H1 (cell line): ENCODE data around the gene TRIM67. TPM values are rescaled to one million over a fixed set of nuclear protein-coding genes. Genes with fewer than 3 reads are reported as not detected.

Experiments used
- EZH2 ChIP-seq: fragments of 200-600 bp; sonication (generic); IDR thresholded peaks from 2 replicates; pipeline ENCODE4 v1.7.1; 2012; ENCODE audit warnings: low read depth, mild to moderate bottlenecking, moderate library complexity, low read length, inconsistent platforms; ENCODE audit not compliant: severe bottlenecking
- PHF8 ChIP-seq: fragments of 200-600 bp; sonication (generic); conservative IDR thresholded peaks from 2 replicates; pipeline ENCODE4 v1.7.1; 2012; ENCODE audit warnings: low read depth, mild to moderate bottlenecking, inconsistent platforms, low read length, moderate library complexity
- RAD21 ChIP-seq, 2 experiments: IDR thresholded peaks in 1 of 2; conservative IDR thresholded peaks in 1 of 2; 2 replicates each; pipeline ENCODE4 v1.6.1; 2011; ENCODE audit warnings: low read depth in 2 of 2, low read length in 2 of 2, improper control_type of control experiment in 1 of 2, inconsistent platforms in 1 of 2, mild to moderate bottlenecking in 1 of 2, moderate library complexity in 1 of 2
- RBBP5 ChIP-seq: IDR thresholded peaks from 2 replicates; pipeline ENCODE4 v1.7.1; 2012; ENCODE audit warnings: low read depth, mild to moderate bottlenecking, inconsistent platforms, low read length, moderate library complexity, borderline replicate concordance
- RFX5 ChIP-seq: IDR thresholded peaks from 2 replicates; pipeline ENCODE4 v1.6.1; 2011; ENCODE audit warnings: low read depth, low read length, improper control_type of control experiment, borderline replicate concordance
- RNF2 ChIP-seq: fragments of 200-900, 300-1000 bp; sonication (generic); IDR thresholded peaks from 2 replicates; pipeline ENCODE4 v1.7.1; 2016; ENCODE audit warnings: borderline replicate concordance, low read depth, mild to moderate bottlenecking, antibody characterized with exemption, low read length; ENCODE audit not compliant: poor library complexity, severe bottlenecking; ENCODE audit errors: missing control alignments
- polyA plus RNA-seq, 7 experiments: library from polyadenylated mRNA; depleted of rRNA in 3 of 7; stranded (reverse) in 5 of 7; unstranded in 2 of 7; fragments of >200 nt in 5 of 7; fragments of 200-250 nt in 2 of 7; gene quantifications; 1 replicate in 5 of 7; 2 replicates in 1 of 7; 4 replicates in 1 of 7; pipeline versions ENCODE4 v1.2.1 to v1.2.3, GENCODE V29; 2011 to 2013; ENCODE audit warnings: missing spikeins in 2 of 7, mixed read lengths in 2 of 7
- total RNA-seq: library from RNA; stranded (reverse); fragmentation: NEBNext Ultra II Directional; extraction: Animal tissue kit (Norgen Biotek cat#: 25700); gene quantifications from 2 replicates; pipeline ENCODE4 v1.2.1, GENCODE V29; 2021

TRIM67 gene
- total and polyA plus RNA-seq, 2 of the 8 experiments (the other 6 are each of a cell fraction or from before 2014, with no cell fraction given), result under 0.01 TPM; not detected in 1

GRCh38 chr1:231213831-231214573 is 52.1 kb downstream of the TRIM67 start (continued):
- TF ChIP-seq RBBP5 (no peak), PHF8 (no peak), RFX5 (no peak), EZH2 (no peak), RAD21 (IDR thresholded peaks at IDR 0.05 in 1 of 2, conservative IDR thresholded peaks at IDR 0.05 in 1 of 2; ENCODE audit: low read depth in 2 of 2, low read length in 2 of 2) (no peak), RNF2 (no peak)
